NCI-H1417 (cell line): ENCODE measurements around the gene F12.
"Not testable (repeated sequence)": the region's sequence is repeated elsewhere in the genome, so short reads cannot be mapped to it uniquely, and the experiment has no call there.

Experiments used
- DNase-seq, 3 experiments: peaks; one replicate each; lab custom pipeline; 2025; lab: John Stamatoyannopoulos, UW

F12 gene

DNA sequence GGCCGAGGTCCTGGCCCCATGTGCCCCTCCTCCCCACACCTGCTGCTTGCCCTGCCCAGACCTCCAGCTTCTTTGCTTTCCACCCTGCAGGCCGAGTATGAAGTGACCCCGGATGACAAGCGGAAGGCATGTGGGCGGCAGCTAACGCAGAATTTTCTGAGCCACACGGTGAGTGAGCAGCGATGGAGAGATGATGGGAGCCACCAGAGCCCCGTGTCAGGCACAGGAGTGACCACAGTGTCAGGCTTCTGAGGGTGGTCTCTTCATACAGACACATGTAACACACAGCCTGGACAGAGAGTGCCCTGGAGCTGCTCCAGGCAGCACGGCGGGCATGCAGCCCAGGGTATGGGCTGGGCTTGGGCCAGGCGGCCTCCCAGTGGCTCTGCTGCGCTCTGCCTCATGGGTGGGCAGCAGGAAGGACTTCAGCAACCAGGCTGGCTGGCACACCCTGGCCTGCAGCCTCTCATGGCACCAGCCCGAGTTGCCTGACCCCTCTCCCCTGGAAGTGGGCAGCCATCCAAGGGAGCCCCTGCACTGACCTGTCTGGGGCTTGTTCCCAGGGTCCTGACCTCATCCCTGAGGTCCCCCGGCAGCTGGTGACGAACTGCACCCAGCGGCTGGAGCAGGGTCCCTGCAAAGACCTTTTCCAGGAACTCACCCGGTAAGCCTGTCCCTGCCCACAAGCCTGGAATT, 22.9 kb upstream of the F12 start:
- no peak for DNase-seq

- no peak for DNase-seq
These were observed 22.2 kb upstream of the F12 start for GRCh38 chr5:177431317-177432142.

DNA sequence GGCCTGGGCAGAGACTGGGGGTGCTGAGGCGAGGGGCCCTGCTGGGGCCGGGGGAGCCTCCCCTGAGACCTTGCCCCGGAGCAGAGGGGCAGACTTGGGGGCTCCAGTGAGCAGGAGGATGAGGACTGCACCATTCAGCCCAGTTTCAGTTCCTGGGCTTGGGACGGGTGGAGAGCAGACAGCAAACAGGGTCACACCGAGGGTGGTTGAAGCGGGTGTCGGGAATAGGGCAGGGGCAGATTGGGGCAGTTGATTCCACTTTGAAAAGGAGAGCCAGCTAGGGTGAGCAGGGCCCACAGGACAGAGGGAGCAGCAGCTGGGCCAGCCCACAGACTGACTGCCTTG, 21.6 kb upstream of the F12 start:
- DNase-seq = no peak

GRCh38 chr5:177430140-177430951, 21.0 kb upstream of the F12 start:
- no peak for DNase-seq

GRCh38 chr5:177429248-177430040, 20.1 kb upstream of the F12 start:
- DNase-seq = no peak

DNA sequence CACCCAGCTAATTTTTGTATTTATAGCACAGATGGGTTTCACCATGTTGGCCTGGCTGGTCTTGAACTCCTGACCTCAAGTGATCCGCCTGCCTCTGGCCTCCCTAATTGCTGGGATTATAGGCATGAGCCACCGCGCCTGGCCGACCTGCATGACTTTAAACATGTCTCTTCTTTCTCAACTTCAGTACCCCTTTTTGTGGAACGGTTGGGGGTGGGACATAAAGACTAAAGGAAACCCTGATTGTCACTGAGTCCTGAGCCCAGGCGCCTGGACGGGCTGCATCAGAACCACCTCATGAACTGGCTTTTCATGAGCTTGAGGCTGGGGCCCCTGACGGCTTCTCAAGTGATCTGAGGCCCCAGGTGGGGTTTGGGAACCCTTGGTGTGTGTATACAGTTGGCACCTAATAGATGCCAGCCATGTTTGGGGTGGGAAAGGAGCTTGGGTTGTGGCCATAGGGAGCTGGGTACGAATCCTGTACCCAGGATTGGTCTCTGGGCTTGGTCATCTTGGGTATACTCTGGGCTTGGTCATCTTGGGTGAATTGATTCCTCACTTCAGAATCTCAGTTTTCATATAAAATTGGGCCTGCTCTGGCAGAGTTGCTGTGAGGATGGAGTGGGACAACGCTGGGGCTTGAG, 19.3 kb upstream of the F12 start:
- no peak for DNase-seq

GRCh38 chr5:177427919-177428573, 18.7 kb upstream of the F12 start:
- DNase-seq = no peak

GRCh38 chr5:177427211-177427822, 18.0 kb upstream of the F12 start:
- DNase-seq = peak in 1 of 3 experiments; percentile 38

- DNase-seq = peak in 2 of 3 experiments; percentile 59 to 61
These were observed 17.3 kb upstream of the F12 start, which contains the start of gene GRK6 for GRCh38 chr5:177426566-177427210. Gene GRK6, plus strand, starts transcription at chr5:177426676. Its CDS starts 170 bp downstream, at chr5:177426846.

GRCh38 chr5:177425801-177426565, 16.6 kb upstream of the F12 start:
- peak; percentile 98 to 100 (median 100) for DNase-seq

DNA sequence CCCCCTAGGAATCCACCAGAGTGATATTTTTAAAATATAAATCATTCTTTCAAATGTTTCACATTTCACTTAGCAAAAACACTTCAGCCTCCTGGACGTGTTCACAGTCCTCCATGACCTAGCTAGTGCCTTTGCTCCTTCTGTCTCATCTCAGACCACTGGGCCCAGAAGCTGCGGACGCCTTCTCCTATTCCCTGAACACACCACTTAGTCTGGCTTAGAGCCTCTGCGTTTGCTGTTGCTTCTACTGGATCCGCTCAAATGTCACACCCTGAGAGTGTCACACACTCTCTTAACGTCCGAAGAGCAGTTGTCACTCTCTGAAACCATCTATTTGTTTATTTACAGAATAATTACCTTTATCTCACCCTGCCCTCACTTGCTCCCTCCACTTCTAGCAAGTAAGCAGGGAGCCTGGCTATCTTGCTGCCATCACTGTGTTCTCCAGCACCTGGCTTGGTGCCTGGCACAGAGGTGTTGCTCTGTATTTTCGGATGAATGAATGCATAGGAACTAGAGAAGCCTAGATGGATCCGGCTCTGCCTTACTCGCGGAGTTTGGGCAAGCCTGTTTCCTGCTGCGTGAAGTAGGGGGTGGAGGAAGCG, 15.9 kb upstream of the F12 start:
- peak in 1 of 3 experiments; percentile 56 for DNase-seq

- no peak for DNase-seq
These were observed 14.3 kb upstream of the F12 start for GRCh38 chr5:177423671-177424070.

- no peak for DNase-seq
These were observed 11.9 kb upstream of the F12 start for GRCh38 chr5:177421062-177421798.

- not testable (repeated sequence) for DNase-seq
These were observed 11.1 kb upstream of the F12 start for GRCh38 chr5:177420472-177420871.

GRCh38 chr5:177419046-177419445, 9.7 kb upstream of the F12 start:
- DNase-seq = no peak

- not testable (repeated sequence) for DNase-seq
These were observed 7.7 kb upstream of the F12 start for GRCh38 chr5:177417081-177417480.

GRCh38 chr5:177414481-177414880, 5.1 kb upstream of the F12 start:
- no peak for DNase-seq
